Mesodermal cell (in vitro differentiated cells): ENCODE measurements around the gene KASH5.
A peak's percentile ranks its signal among the peaks of the same experiment; 100 is the strongest.
"Not testable (repeated sequence)": the region's sequence is repeated elsewhere in the genome, so short reads cannot be mapped to it uniquely, and the experiment has no call there.

Source experiments
- H3K27ac ChIP-seq: 2 replicates; pipeline ENCODE4 v1.7.0; 2013; ENCODE audit warnings: mild to moderate bottlenecking, low read depth, low read length, moderate library complexity; ENCODE audit not compliant: severe bottlenecking
- H3K36me3 ChIP-seq: 2 replicates; pipeline ENCODE4 v1.7.1; 2013; ENCODE audit warnings: mild to moderate bottlenecking, low read length, moderate library complexity; ENCODE audit not compliant: control insufficient read depth, insufficient read depth
- H3K4me1 ChIP-seq: one replicate; pipeline ENCODE4 v1.7.1; 2013; ENCODE audit warnings: mild to moderate bottlenecking, low read length; ENCODE audit not compliant: insufficient read depth, control insufficient read depth, poor library complexity, severe bottlenecking
- H3K4me3 ChIP-seq: 2 replicates; pipeline ENCODE4 v1.7.0; 2013; ENCODE audit warnings: low read length, control low read depth, mild to moderate bottlenecking; ENCODE audit not compliant: insufficient read depth, poor library complexity, severe bottlenecking; ENCODE audit errors: extremely low read depth
- H3K9me3 ChIP-seq: 2 replicates; pipeline ENCODE4 v1.7.1; 2013; ENCODE audit warnings: mild to moderate bottlenecking, low read length, moderate library complexity; ENCODE audit not compliant: control insufficient read depth
- WGBS, 2 experiments: methylation state at CpG; one replicate each; pipeline ENCODE4 v1.1.5; 2013; ENCODE audit warnings: missing lambda C conversion rate in 2 of 2; ENCODE audit not compliant: insufficient coverage in 2 of 2; 5-methylcytosine and 5-hydroxymethylcytosine counted together

KASH5 gene

GRCh38 chr19:49362929-49363267 lies 25.2 kb upstream of the KASH5 start:
- Histone ChIP-seq H3K36me3 (peaks cover 27% of the 10 kb centered on the region), H3K4me3 (peak overlapping the region; percentile 91), H3K9me3 (no peaks in the 10 kb centered on the region), H3K4me1 (peaks cover 10% of the 10 kb centered on the region), H3K27ac (peak overlapping the region; percentile 97)
- WGBS, 2 experiments, result 1 to 4% methylated on average over 11 to 13 of the region's 14 CpGs

DNA sequence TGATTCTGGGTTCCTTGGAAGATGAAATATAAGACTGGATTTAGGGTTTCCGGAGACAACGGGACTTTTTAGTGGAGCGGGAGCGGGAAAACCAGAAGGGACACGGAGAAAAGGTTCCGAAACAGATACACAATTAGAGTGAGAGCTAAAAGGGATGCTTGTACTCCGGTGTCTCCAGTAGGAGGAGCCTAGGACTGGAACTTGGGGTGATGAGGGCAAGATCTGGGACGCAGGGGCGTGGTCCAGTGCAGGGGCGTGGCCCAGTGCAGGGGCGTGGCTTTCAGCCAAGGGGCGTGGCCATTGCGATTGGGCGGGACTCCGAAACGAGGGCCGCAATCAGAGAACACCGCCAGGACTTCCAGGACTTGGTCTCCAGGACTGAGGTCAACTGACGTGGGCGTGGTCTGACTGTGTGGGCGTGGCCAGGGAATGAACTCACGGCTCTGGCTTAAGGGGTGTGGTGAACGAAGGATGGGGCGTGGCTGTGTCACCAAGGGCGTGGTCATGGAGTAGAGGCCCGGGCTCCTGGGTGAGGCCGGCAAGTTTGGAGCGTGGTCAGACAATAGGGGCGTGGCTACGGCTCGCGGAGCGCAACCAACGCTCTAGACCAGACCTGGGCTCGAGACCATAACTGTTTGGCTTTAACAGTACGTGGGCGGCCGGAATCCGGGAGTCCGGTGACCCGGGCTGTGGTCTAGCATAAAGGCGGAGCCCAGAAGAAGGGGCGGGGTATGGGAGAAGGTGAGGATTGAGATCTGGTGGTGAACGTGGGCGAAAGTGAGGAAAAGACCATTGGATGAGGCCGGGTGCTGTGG lies 24.6 kb upstream of the KASH5 start, which contains the start of gene DKKL1:
DKKL1 (plus strand) TSS at position 610 of the 815 bp plus-strand sequence; CDS start at position 732, 122 bp downstream.
- WGBS, 2 experiments, result 2 to 3% methylated on average over 41 to 42 of the region's 46 CpGs
- H3K9me3 ChIP-seq, result no peaks in the 10 kb centered on the region
- peaks cover 10% of the 10 kb centered on the region for H3K4me1 ChIP-seq
- H3K4me3 ChIP-seq, result peak within 1 kb of the TSS; percentile 91
- H3K36me3 ChIP-seq, result peaks cover 21% of the 10 kb centered on the region
- peak within 1 kb of the TSS; percentile 97 for H3K27ac ChIP-seq

GRCh38 chr19:49364083-49364737 lies 23.8 kb upstream of the KASH5 start:
- WGBS, 2 experiments, result 86 to 90% methylated on average over 17 to 27 of the region's 27 CpGs
- H3K27ac ChIP-seq, result peak overlapping the region; percentile 30
- peaks cover 6% of the 10 kb centered on the region for H3K9me3 ChIP-seq
- H3K4me1 ChIP-seq, result peaks cover 10% of the 10 kb centered on the region
- peaks cover 14% of the 10 kb centered on the region for H3K36me3 ChIP-seq
- H3K4me3 ChIP-seq, result peak overlapping the region; percentile 23

- Histone ChIP-seq H3K4me3 (no peak overlapping the region), H3K9me3 (peaks cover 25% of the 10 kb centered on the region), H3K27ac (no peak overlapping the region), H3K4me1 (no peaks in the 10 kb centered on the region), H3K36me3 (no peaks in the 10 kb centered on the region)
These were observed 21.9 kb upstream of the KASH5 start for GRCh38 chr19:49366110-49366509.

DNA sequence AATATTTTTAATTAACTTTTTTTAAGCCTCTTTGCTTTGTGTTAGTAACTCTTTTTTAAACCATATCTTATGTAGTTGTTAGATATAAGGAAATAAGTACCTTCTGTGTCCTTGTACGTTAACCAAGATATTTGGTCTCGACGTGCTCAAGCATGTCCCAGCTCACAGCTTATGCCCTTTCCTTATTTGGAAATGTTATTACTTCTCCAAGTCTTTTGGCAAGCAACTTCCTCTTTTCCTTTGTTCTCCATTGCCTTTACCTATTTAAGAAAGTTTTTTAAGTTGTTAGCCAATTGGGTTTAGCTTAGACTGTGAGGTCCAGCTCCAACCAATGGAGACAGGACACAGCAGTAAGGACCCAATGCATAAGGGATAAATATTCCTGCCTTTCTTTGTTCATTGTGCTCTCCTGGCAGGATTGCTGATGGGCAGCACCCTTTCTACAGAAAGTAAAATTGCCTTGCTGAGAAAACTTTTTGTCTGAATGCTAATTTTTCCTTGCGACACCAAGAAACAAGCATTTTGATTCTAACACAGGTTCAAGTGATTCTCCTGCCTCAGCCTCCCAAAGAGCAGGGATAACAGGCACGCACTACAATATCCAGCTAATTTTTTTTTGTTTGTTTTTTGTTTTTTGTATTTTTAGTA lies 19.2 kb upstream of the KASH5 start:
- Histone ChIP-seq H3K4me1 (no peaks in the 10 kb centered on the region), H3K4me3 (no peak overlapping the region), H3K9me3 (peaks cover 25% of the 10 kb centered on the region), H3K27ac (no peak overlapping the region), H3K36me3 (no peaks in the 10 kb centered on the region)
- 91 to 95% methylated on average over 1 to 2 of the region's 5 CpGs for WGBS, 2 experiments

- Histone ChIP-seq H3K4me3 (no peak overlapping the region), H3K36me3 (no peaks in the 10 kb centered on the region), H3K9me3 (peaks cover 25% of the 10 kb centered on the region), H3K4me1 (no peaks in the 10 kb centered on the region), H3K27ac (no peak overlapping the region)
- 83% methylated on average over 1 of the region's 3 CpGs; no CpG with 5 or more reads in 1 of the 2 experiments for WGBS, 2 experiments
These were observed 16.9 kb upstream of the KASH5 start for GRCh38 chr19:49371184-49371583.

GRCh38 chr19:49373174-49373573 lies 14.9 kb upstream of the KASH5 start:
- not testable (repeated sequence) for H3K27ac ChIP-seq, H3K36me3 ChIP-seq
- 85 to 100% methylated on average over 1 to 2 of the region's 3 CpGs for WGBS, 2 experiments

GRCh38 chr19:49374665-49375434 lies 13.2 kb upstream of the KASH5 start:
- Histone ChIP-seq H3K36me3 (no peaks in the 10 kb centered on the region), H3K9me3 (peaks cover 13% of the 10 kb centered on the region)
- 92 to 95% methylated on average over 16 of the region's 16 CpGs for WGBS, 2 experiments

More at GRCh38 chr19:49373174-49373573, 14.9 kb upstream of the KASH5 start:
- not testable (repeated sequence) for H3K4me1 ChIP-seq, H3K4me3 ChIP-seq
- H3K9me3 ChIP-seq, result peaks cover 25% of the 10 kb centered on the region

GRCh38 chr19:49378512-49378911 lies 9.5 kb upstream of the KASH5 start:
- Histone ChIP-seq H3K36me3 (no peaks in the 10 kb centered on the region), H3K4me3 (no peak overlapping the region), H3K9me3 (peaks cover 8% of the 10 kb centered on the region), H3K27ac (no peak overlapping the region), H3K4me1 (no peaks in the 10 kb centered on the region)
- WGBS, 2 experiments, result 80 to 100% methylated on average over 1 to 2 of the region's 3 CpGs

More at GRCh38 chr19:49374665-49375434, 13.2 kb upstream of the KASH5 start:
- Histone ChIP-seq H3K27ac (no peak overlapping the region), H3K4me1 (no peaks in the 10 kb centered on the region), H3K4me3 (no peak overlapping the region)

GRCh38 chr19:49380391-49380790 lies 7.7 kb upstream of the KASH5 start:
- H3K9me3 ChIP-seq, result peaks cover 8% of the 10 kb centered on the region
- no peaks in the 10 kb centered on the region for H3K36me3 ChIP-seq
- no peak overlapping the region for H3K27ac ChIP-seq
- H3K4me1 ChIP-seq, result no peaks in the 10 kb centered on the region
- no peak overlapping the region for H3K4me3 ChIP-seq
- WGBS, 2 experiments, result 89 to 100% methylated on average over 1 of the region's 3 CpGs
